IMR-90 (cell line): Measurements from ENCODE around the gene SVIL. TPM values are rescaled to one million over a fixed set of nuclear protein-coding genes. Genes with fewer than 3 reads are reported as not detected.
"Not testable (repeated sequence)": the region's sequence is repeated elsewhere in the genome, so short reads cannot be mapped to it uniquely, and the experiment has no call there.

Experiments used
- ATAC-seq: fragments of 200-7000 bp; cut with Tn5 transposase; 2 replicates; pipeline ENCODE4 v1.9.1; 2020; ENCODE audit warnings: low read depth, mild to moderate bottlenecking, moderate library complexity
- BruUV-seq: library from RNA; stranded (reverse); fragments of 400-500 nt; replicated peaks from 2 replicates; lab custom pipeline; 2021; lab: Mats Ljungman, UMichigan
- CTCF ChIA-PET: fragments of 300-600 bp; formaldehyde crosslinking; extraction: SDS; loops from one replicate; lab custom pipeline; 2021; ENCODE audit warnings: antibody characterized with exemption; lab: Yijun Ruan, JAX
- POLR2A ChIA-PET: fragments of 300-600 bp; sonication (Branson Sonifier 250); formaldehyde crosslinking; loops from one replicate; lab custom pipeline; 2022; ENCODE audit warnings: antibody characterized with exemption; ENCODE audit not compliant: unreplicated experiment; lab: Charles Lee
- DNase-seq: peaks from one replicate; pipeline ENCODE4 v3.0.0; 2013
- H2AFZ ChIP-seq: replicated peaks from 2 replicates; pipeline ENCODE3; 2013; ENCODE audit warnings: low read length, mild to moderate bottlenecking; ENCODE audit not compliant: poor library complexity
- H2AK5ac ChIP-seq: 2 replicates; pipeline ENCODE4 v1.6.1; 2013; ENCODE audit warnings: low read depth, low read length, inconsistent platforms
- H2AK9ac ChIP-seq: replicated peaks from 2 replicates; pipeline ENCODE3; 2013; ENCODE audit warnings: mild to moderate bottlenecking, low read depth, low read length, moderate library complexity; ENCODE audit not compliant: poor library complexity
- H2BK120ac ChIP-seq: 2 replicates; pipeline ENCODE4 v1.6.1; 2013; ENCODE audit warnings: low read depth, low read length, inconsistent platforms
- H2BK15ac ChIP-seq: 3 replicates; pipeline ENCODE4 v1.6.1; 2013; ENCODE audit warnings: low read depth, low read length, inconsistent platforms
- H2BK20ac ChIP-seq: 2 replicates; pipeline ENCODE4 v1.6.1; 2013; ENCODE audit warnings: low read depth, mild to moderate bottlenecking, inconsistent platforms, low read length, moderate library complexity
- H2BK5ac ChIP-seq: 2 replicates; pipeline ENCODE4 v1.6.1; 2013; ENCODE audit warnings: mild to moderate bottlenecking, low read depth, low read length, inconsistent platforms; ENCODE audit not compliant: poor library complexity, severe bottlenecking
- H3K14ac ChIP-seq: replicated peaks from 2 replicates; pipeline ENCODE4 v1.6.1; 2013; ENCODE audit warnings: low read depth, low read length, inconsistent platforms
- H3K18ac ChIP-seq: 2 replicates; pipeline ENCODE4 v1.6.1; 2013; ENCODE audit warnings: low read depth, low read length, control low read depth
- H3K23ac ChIP-seq: 2 replicates; pipeline ENCODE4 v1.6.1; 2013; ENCODE audit warnings: low read depth, low read length, inconsistent platforms
- H3K27ac ChIP-seq: 2 replicates; pipeline ENCODE4 v1.5.1; 2013; ENCODE audit warnings: mild to moderate bottlenecking, control low read depth, low read length; ENCODE audit not compliant: insufficient read depth
- H3K27me3 ChIP-seq: 2 replicates; pipeline ENCODE4 v1.6.1; 2013; ENCODE audit warnings: low read length; ENCODE audit not compliant: control insufficient read depth, insufficient read depth
- H3K36me3 ChIP-seq: 2 replicates; pipeline ENCODE4 v1.6.1; 2013; ENCODE audit warnings: low read length, mixed read lengths; ENCODE audit not compliant: control insufficient read depth, insufficient read depth
- H3K4ac ChIP-seq: 2 replicates; pipeline ENCODE4 v1.6.1; 2013; ENCODE audit warnings: low read depth, low read length, inconsistent platforms
- H3K4me1 ChIP-seq: 2 replicates; pipeline ENCODE4 v1.6.1; 2013; ENCODE audit warnings: low read length, mixed read lengths; ENCODE audit not compliant: control insufficient read depth, insufficient read depth
- H3K4me2 ChIP-seq: 2 replicates; pipeline ENCODE4 v1.6.1; 2013; ENCODE audit warnings: low read depth, mild to moderate bottlenecking, control low read depth, low read length, moderate library complexity
- H3K4me3 ChIP-seq: 2 replicates; pipeline ENCODE4 v1.5.1; 2013; ENCODE audit warnings: low read depth, mild to moderate bottlenecking, control low read depth, low read length, moderate library complexity; ENCODE audit not compliant: insufficient read depth
- H3K56ac ChIP-seq: 2 replicates; pipeline ENCODE4 v1.6.1; 2013; ENCODE audit warnings: low read length, inconsistent platforms; ENCODE audit not compliant: insufficient read depth; ENCODE audit errors: extremely low read depth
- H3K79me1 ChIP-seq, 2 experiments: 2 replicates each; pipeline ENCODE4 v1.6.1; 2013; ENCODE audit warnings: low read length in 2 of 2, inconsistent platforms in 1 of 2, low read depth in 1 of 2
- H3K9ac ChIP-seq: 2 replicates; pipeline ENCODE4 v1.6.1; 2013; ENCODE audit warnings: low read depth, low read length, control low read depth
- H3K9me1 ChIP-seq: 2 replicates; pipeline ENCODE4 v1.6.1; 2013; ENCODE audit warnings: low read length, inconsistent platforms; ENCODE audit not compliant: insufficient read depth
- H3K9me3 ChIP-seq: 2 replicates; pipeline ENCODE4 v1.6.1; 2013; ENCODE audit warnings: low read length; ENCODE audit not compliant: control insufficient read depth, insufficient read depth
- H4K20me1 ChIP-seq: 2 replicates; pipeline ENCODE4 v1.6.1; 2013; ENCODE audit warnings: low read length, inconsistent platforms; ENCODE audit not compliant: insufficient read depth
- H4K5ac ChIP-seq: 2 replicates; pipeline ENCODE4 v1.6.1; 2013; ENCODE audit warnings: mild to moderate bottlenecking, low read depth, low read length, control low read depth
- H4K8ac ChIP-seq, 2 experiments: 2 replicates each; pipeline ENCODE4 v1.6.1; 2013; ENCODE audit warnings: low read depth in 2 of 2, low read length in 2 of 2, control low read depth in 1 of 2, inconsistent platforms in 1 of 2
- H4K91ac ChIP-seq: 2 replicates; pipeline ENCODE4 v1.6.1; 2013; ENCODE audit warnings: low read depth, low read length, inconsistent platforms; ENCODE audit not compliant: insufficient read depth
- WGBS, 2 experiments: methylation state at CpG; one replicate each; pipeline versions ENCODE4 v1.1.5 to v1.1.7; 2013; ENCODE audit warnings: missing lambda C conversion rate in 2 of 2; ENCODE audit not compliant: insufficient read length in 1 of 2; ENCODE audit errors: extremely low coverage in 2 of 2; 5-methylcytosine and 5-hydroxymethylcytosine counted together
- dilution Hi-C: fragments of 300-500 bp; cut with HindIII; formaldehyde crosslinking; loops from one replicate; pipeline ENCODE4 v1.14.3; 2018; ENCODE audit warnings: low sequenced_read_pairs; ENCODE audit not compliant: unreplicated experiment
- in situ Hi-C: fragments of 300-500 bp; cut with MboI; formaldehyde crosslinking; loops from 3 replicates; pipeline ENCODE4 v1.14.3; 2019; ENCODE audit warnings: low sequenced_read_pairs, inconsistent platforms, mixed read lengths
- intact Hi-C: fragments of 100-400 bp; cut with micrococcal nuclease; formaldehyde crosslinking; loops from 2 replicates; pipeline ENCODE4 v1.10.0; 2022
- polyA plus RNA-seq, 3 experiments: library from polyadenylated mRNA; depleted of rRNA; stranded (reverse); fragments of >200 nt; gene quantifications; 2 replicates each; pipeline ENCODE4 v1.2.3, GENCODE V29; 2012; ENCODE audit warnings: low replicate concordance in 1 of 3
- total RNA-seq: library from RNA; depleted of rRNA; stranded (reverse); fragments of >200 nt; gene quantifications from 2 replicates; pipeline ENCODE4 v1.2.3, GENCODE V29; 2012

Gene SVIL
- total and polyA plus RNA-seq, 2 of the 4 experiments (the other 2 are of a cell fraction) = 11.5 to 11.6 TPM

DNA sequence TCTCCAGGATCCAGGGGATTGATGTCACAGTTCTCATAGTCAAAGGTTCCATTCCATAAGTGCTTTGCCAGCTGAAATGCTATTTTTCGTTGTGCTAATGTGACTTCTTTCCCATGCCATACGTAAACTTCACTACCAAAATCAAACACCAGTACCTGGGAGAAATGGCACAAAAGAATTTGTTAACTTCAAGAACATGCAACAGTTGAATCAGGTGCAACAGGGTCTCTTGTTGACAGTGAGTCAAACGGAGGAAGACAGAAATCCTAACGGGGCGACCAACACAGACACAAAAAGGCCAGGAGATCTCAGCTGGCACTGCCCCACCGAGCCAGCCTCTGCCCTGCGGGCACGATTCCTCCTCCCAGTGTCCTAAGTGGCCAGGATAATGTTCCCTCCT lies 150.1 kb downstream of the SVIL start:
- intact Hi-C loops = not testable (repeated sequence)

More for the DNA sequence above, 150.1 kb downstream of the SVIL start:
- CTCF ChIA-PET = interaction anchor here (1.0 kb wide), 1 partner anchor 12 kb away, joined by 4 read pairs; no protein-coding TSS in a partner anchor
- Histone ChIP-seq H3K4me2 (0 out of 2 replicates have a peak overlapping the region, but pooled peaks have one; percentile 17), H3K79me1 (peaks cover 0 to 13% of the 10 kb centered on the region in 2 experiments; a peak in 2 of 4 replicates), H3K36me3 (peaks cover 33% of the 10 kb centered on the region)
- H3K4me1 ChIP-seq, DNase-seq, H4K5ac ChIP-seq, H2BK15ac ChIP-seq, H2AFZ ChIP-seq, H3K27me3 ChIP-seq, H3K4me3 ChIP-seq, in situ Hi-C loops, H2BK5ac ChIP-seq, H3K9ac ChIP-seq, H3K9me1 ChIP-seq, H3K56ac ChIP-seq, H4K91ac ChIP-seq, H4K20me1 ChIP-seq, H3K4ac ChIP-seq, H2AK9ac ChIP-seq, BruUV-seq, H3K27ac ChIP-seq, dilution Hi-C loops, ATAC-seq, H2AK5ac ChIP-seq, H2BK120ac ChIP-seq, H3K18ac ChIP-seq, H2BK20ac ChIP-seq, H3K23ac ChIP-seq, H3K9me3 ChIP-seq, POLR2A ChIA-PET, H3K14ac ChIP-seq, H4K8ac ChIP-seq: not testable (repeated sequence)
- 76% methylated on average over 3 of the region's 8 CpGs; no CpG with 5 or more reads in 1 of the 2 experiments for WGBS, 2 experiments
